GM21447 (cell line): Measurements from ENCODE around the gene CPED1.
"Not testable (repeated sequence)": the region's sequence is repeated elsewhere in the genome, so short reads cannot be mapped to it uniquely, and the experiment has no call there.

Experiments
- ATAC-seq: cut with Tn5 transposase; IDR thresholded peaks from one replicate; pipeline ENCODE4 v1.9.1; 2021; ENCODE audit not compliant: unreplicated experiment

Gene CPED1

GRCh38 chr7:121211253-121211652 is 222.7 kb downstream of the CPED1 start:
- no peak for ATAC-seq

DNA sequence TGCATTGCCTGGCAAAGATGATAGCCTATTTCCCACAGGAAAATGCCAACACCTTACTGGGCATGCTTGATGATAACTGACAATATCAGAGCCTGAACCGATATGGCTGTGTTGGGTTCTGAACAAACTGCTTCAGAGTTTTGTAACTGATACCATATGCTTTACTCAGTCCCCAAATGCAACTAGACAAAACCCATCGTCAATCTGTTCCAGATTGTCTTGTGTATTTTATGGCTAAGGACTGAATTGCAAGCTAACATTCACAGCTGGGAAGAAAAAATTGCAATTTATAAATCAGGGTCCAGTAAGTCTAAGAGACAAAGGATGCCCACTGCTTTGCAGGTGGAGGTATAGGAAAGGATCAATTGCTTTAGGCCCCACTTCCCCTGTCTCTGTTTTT is 223.5 kb downstream of the CPED1 start:
- no peak for ATAC-seq

DNA sequence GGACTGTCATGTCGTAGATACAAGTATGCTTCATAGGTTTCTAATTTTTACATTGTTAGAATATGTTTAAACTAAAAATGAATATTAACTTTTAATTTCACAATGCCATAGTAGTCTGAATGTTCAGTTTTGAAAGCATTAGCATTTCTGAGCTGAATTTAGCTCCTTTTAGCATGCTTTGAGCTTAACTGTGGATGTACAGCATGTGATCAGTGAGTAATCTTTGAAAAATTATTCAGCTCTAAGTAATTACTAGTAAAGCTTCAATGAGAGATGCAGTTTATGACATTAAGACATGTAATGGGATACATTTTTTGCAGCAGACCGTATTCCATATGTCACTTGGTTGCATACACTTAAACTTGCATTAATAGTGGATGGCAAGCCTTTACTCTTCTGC is 226.1 kb downstream of the CPED1 start:
- no peak for ATAC-seq

- no peak for ATAC-seq
These were observed 230.5 kb downstream of the CPED1 start for GRCh38 chr7:121219026-121219425.

- not testable (repeated sequence) for ATAC-seq
These were observed 232.6 kb downstream of the CPED1 start for GRCh38 chr7:121221108-121221507.

- ATAC-seq: no peak
These were observed 240.3 kb downstream of the CPED1 start for GRCh38 chr7:121228779-121229178.

DNA sequence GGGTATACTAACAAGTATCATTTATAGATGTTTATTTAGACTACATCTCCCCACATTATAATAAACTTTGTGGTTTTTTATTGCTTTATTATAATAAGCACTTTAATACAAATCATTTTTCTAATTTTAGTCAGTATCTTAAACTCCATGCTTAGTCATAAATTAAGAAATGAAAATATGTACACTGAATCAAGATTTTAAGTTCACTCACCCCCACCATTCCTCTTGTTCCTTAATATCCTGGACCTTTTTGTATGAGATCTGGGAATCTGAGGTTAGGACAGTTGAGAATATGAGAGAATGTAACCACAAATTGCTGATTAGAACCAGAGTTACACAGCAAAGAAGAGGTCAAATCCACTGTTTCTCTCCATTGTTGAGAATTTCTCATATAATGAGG is 246.7 kb downstream of the CPED1 start:
- ATAC-seq: no peak

DNA sequence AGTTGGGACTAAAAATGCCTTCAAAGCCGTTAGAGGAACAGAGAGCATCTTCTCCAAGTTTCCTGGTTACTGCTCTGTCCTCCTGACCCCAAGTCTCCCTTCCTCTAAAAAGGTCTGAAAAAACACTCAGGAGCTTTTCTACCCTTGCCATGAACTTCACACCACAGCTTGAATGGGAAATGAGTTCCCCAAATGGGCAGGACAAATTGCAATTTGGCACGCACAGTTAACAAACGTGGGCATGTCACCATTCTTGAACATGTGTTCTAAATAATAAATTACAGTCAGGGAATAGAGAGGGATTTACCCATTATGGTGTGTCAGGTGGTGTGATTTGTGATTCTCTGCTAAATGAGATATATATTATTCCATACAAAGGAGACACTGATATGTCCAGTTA is 249.1 kb downstream of the CPED1 start:
- no peak for ATAC-seq

DNA sequence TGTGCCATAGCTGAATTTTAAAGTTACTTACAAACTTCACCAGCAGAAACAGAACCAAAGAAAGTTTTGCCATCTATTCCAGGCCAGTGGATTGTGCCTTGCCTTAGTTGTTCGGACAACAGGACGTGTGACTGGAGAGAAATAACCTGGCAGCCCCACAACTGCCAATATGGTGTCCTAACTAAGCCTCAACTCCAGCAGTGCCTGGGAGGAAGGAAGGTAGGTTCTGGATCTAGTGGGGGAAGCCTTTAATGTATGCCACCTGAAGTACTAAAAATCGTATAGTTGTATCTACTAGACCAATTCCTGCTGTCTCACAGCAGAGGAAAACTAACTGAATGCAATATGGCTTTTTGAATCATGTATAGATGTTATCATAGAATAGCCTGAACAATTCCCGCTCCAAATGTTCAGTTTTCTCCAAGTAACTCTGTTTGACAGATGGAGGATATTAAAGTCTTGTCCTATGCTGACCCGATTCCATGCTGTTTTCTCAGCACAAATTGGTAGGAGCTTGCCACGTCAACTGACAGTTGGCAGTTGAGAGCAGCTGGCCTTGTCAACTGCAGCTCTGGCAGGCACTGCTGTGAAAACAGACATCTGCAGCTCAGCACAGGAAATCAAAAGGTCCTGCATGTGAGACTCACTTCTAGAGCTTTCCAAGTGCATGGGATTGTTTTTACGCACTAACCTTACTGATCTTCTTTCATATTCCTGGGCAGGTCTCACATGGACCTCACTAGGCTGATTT is 255.8 kb downstream of the CPED1 start:
- no peak for ATAC-seq

GRCh38 chr7:121251367-121251766 is 262.9 kb downstream of the CPED1 start:
- ATAC-seq: not testable (repeated sequence)

GRCh38 chr7:121252523-121253235 is 264.2 kb downstream of the CPED1 start:
- ATAC-seq: not testable (repeated sequence)

DNA sequence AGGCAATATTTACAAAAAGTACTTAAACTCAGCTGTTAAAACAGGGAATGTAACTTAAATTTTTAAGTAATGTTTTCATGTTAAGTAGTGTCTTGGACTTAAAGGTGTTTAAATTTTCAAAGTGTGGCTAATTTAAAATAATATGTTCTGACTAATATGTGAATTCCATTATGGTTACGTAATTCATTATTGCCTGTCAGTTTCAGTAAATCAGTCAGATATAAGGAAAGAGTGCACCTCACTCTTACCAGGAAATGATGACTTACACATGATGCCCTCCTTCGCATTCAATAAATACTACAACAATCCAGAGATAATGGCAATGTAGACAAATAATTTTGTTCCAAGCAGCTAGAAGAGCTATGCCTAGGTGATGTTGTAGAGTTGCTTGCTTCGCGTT is 271.3 kb downstream of the CPED1 start:
- ATAC-seq: no peak

GRCh38 chr7:121261207-121261884 is 272.8 kb downstream of the CPED1 start:
- ATAC-seq: no peak

GRCh38 chr7:121262221-121262620 is 273.7 kb downstream of the CPED1 start:
- no peak for ATAC-seq

DNA sequence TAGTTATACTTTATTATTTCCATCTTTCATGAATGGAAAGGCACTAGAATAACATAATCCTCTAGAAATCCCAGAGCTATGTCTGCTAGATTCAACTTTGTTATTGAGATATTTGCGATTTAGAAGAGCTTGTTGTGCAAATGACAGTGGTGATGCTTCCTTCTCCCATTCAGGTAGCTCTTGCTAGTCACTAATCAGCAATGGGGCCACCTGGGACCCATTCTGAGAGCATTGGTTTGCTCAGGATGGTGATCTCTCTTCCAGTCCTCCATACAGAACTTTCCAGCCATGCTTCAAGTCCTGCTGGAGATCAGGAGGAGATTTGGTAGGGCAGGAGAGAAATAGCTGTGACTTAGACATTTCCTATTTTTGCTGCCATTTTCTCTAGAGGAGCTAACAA is 274.5 kb downstream of the CPED1 start:
- ATAC-seq: no peak

- no peak for ATAC-seq
These were observed 277.9 kb downstream of the CPED1 start for GRCh38 chr7:121266307-121266894.

- ATAC-seq: no peak
These were observed 279.1 kb downstream of the CPED1 start for GRCh38 chr7:121267612-121268011.

GRCh38 chr7:121269798-121270197 is 281.3 kb downstream of the CPED1 start:
- ATAC-seq: no peak

DNA sequence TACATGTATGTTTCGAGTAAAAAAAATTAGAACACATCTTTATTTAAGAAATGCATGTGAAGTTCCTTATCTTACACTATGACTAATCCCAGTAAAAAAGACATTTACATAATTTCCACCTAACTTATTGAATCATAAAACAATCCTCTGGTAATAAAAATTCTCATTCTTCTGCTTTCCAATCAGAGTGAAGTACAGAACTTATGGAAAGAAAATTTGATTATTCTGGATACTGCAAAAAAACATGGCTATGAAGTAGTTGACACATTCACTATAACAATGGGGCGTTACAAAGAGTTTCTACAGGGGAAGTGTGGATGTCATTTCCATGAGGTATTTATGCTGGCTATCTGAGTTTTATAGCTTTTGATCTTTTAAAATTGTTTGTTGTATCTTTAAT is 282.6 kb downstream of the CPED1 start:
- ATAC-seq: no peak

- peak; percentile 50 for ATAC-seq
These were observed 283.4 kb downstream of the CPED1 start for GRCh38 chr7:121271916-121272315.

DNA sequence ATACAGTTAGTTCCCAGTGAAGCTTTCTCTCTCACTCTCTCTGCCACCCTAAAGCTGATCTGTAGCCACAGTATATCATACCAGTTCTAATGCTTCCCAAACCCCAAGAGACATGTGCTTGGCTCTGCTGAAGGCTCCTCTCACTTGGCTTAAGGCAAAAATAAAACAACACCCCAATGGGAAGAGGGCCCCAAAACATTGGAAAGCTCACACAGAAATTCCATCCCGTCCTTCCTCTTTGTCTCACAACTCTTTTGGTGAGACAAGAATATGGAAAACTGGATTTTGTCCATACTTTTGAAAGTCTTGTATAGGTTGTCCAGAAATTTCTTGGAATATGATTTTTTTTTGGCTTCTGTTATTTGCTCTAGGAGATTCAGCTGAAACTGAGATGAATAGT is 284.2 kb downstream of the CPED1 start:
- ATAC-seq: no peak
